CD4-positive, alpha-beta T cell (primary cell): ENCODE measurements around the gene TOMM22. TPM values are rescaled to one million over a fixed set of nuclear protein-coding genes. Genes with fewer than 3 reads are reported as not detected.

Experiments
- ATAC-seq: fragments of 200-7000 bp; cut with Tn5 transposase; one replicate; pipeline ENCODE4 v1.10.0; 2022; ENCODE audit warnings: mild to moderate bottlenecking; ENCODE audit not compliant: poor library complexity
- CTCF ChIA-PET: fragments of 350-600 bp; sonication (Branson Sonifier 250); formaldehyde crosslinking; loops from one replicate; lab custom pipeline; 2021; ENCODE audit warnings: antibody characterized with exemption, inconsistent platforms; lab: Charles Lee
- POLR2A ChIA-PET: fragments of 350-600 bp; sonication (Branson Sonifier 250); formaldehyde crosslinking; loops from one replicate; lab custom pipeline; 2021; ENCODE audit warnings: antibody characterized with exemption, inconsistent platforms; lab: Charles Lee
- DNase-seq, 14 experiments: peaks; one replicate each; pipeline ENCODE4 v3.0.0-alpha.2; 2013 to 2020; ENCODE audit warnings: mixed read lengths in 2 of 14
- H3K27ac ChIP-seq, 2 donors: one replicate each; pipeline versions ENCODE4 v1.5.1 to v1.7.0; 2013; ENCODE audit warnings: low read length in 2 of 2, low read depth in 1 of 2, mild to moderate bottlenecking in 1 of 2
- H3K27me3 ChIP-seq, 2 experiments: 1 replicate in 1 of 2; 2 replicates in 1 of 2; pipeline versions ENCODE4 v1.6.1 to v1.7.0; 2013; ENCODE audit warnings: low read length in 2 of 2, control low read depth in 1 of 2, mild to moderate bottlenecking in 1 of 2, moderate library complexity in 1 of 2; ENCODE audit not compliant: insufficient read depth in 2 of 2, control insufficient read depth in 1 of 2
- H3K36me3 ChIP-seq: one replicate; pipeline ENCODE4 v1.6.1; 2013; ENCODE audit warnings: low read length, control low read depth; ENCODE audit not compliant: insufficient read depth
- H3K4me1 ChIP-seq: one replicate; pipeline ENCODE4 v1.6.1; 2013; ENCODE audit warnings: low read length, control low read depth; ENCODE audit not compliant: insufficient read depth
- H3K4me3 ChIP-seq: one replicate; pipeline ENCODE4 v1.5.1; 2013; ENCODE audit warnings: mild to moderate bottlenecking, low read length, moderate library complexity
- H3K9me3 ChIP-seq, 2 experiments: 1 replicate in 1 of 2; 2 replicates in 1 of 2; pipeline versions ENCODE4 v1.6.1 to v1.7.0; 2013; ENCODE audit warnings: low read length in 2 of 2, mild to moderate bottlenecking in 2 of 2, control low read depth in 1 of 2, moderate library complexity in 1 of 2; ENCODE audit not compliant: control insufficient read depth in 1 of 2, insufficient read depth in 1 of 2
- H3K27ac Mint-ChIP-seq: one replicate; pipeline ENCODE4 v1.8.0; 2020; ENCODE audit warnings: mixed read lengths
- H3K27me3 Mint-ChIP-seq: one replicate; pipeline ENCODE4 v1.8.0; 2021; ENCODE audit warnings: mixed read lengths
- H3K36me3 Mint-ChIP-seq: one replicate; pipeline ENCODE4 v1.8.0; 2021; ENCODE audit warnings: low read depth, mixed read lengths
- H3K4me1 Mint-ChIP-seq: one replicate; pipeline ENCODE4 v1.8.0; 2021; ENCODE audit warnings: low read depth, mixed read lengths
- H3K4me3 Mint-ChIP-seq: one replicate; pipeline ENCODE4 v1.8.0; 2020; ENCODE audit warnings: mild to moderate bottlenecking, mixed read lengths
- H3K9me3 Mint-ChIP-seq: one replicate; pipeline ENCODE4 v1.8.0; 2020; ENCODE audit warnings: mixed read lengths
- CTCF ChIP-seq: fragments of 200-600 bp; IDR thresholded peaks from one replicate; pipeline ENCODE4 v1.8.0; 2022; ENCODE audit warnings: antibody characterized with exemption, mild to moderate bottlenecking
- intact Hi-C, 2 experiments: fragments of 100-400 bp; cut with DNase I in 1 of 2; cut with micrococcal nuclease in 1 of 2; formaldehyde crosslinking; loops; one replicate each; pipeline versions ENCODE4 v1.15.1 to v1.9.0; 2023 to 2025; cut with DNase I, micrococcal nuclease
- total RNA-seq, 174 experiments: library from RNA in 2 of 174; stranded (reverse) in 2 of 174; gene quantifications; one replicate each; pipeline ENCODE4 v1.2.3 and lab custom pipeline; 2021 to 2026

TOMM22 gene
- total RNA-seq, 2 experiments from 2014 or later = 53.7 to 54.8 TPM

GRCh38 chr22:38732251-38732815 is 50.6 kb downstream of the TOMM22 start:
- peaks cover 44% of the 10 kb centered on the region for H3K4me1 ChIP-seq
- ChIA-PET CTCF (interaction anchor here (0.7 to 2.7 kb wide), 6 partner anchors 12 to 51 kb away, joined by 3 to 15 read pairs (median 4); partner anchors contain the start of gene TOMM22), POLR2A (interaction anchor here (0.9 to 21.7 kb wide), 16 partner anchors 8 to 209 kb away, joined by 3 to 752 read pairs (median 9); partner anchors contain the start of genes CBX6, CBY1, FAM227A and GTPBP1)
- H3K9me3 ChIP-seq = no peaks in the 10 kb centered on the region
- intact Hi-C loops = loop anchor here in 1 of 2 experiments (2.0 to 5.0 kb wide), 2 partner anchors 34 to 110 kb away; partner anchors contain the start of gene NPTXR
- Mint-ChIP-seq H3K27ac (peak overlapping the region; percentile 88), H3K9me3 (no peaks in the 10 kb centered on the region), H3K4me1 (peaks cover 57% of the 10 kb centered on the region), H3K4me3 (no peak overlapping the region), H3K36me3 (peaks cover 97% of the 10 kb centered on the region), H3K27me3 (no peaks in the 10 kb centered on the region)
- H3K36me3 ChIP-seq = peaks cover 75% of the 10 kb centered on the region
- ATAC-seq (no peak), DNase-seq (peak in 1 of 14 experiments; percentile 28)
- H3K27me3 ChIP-seq = no peaks in the 10 kb centered on the region
- peak overlapping the region in 1 of 2 donors; percentile 11 for H3K27ac ChIP-seq
- TF ChIP-seq CTCF = no peak
- no peak overlapping the region for H3K4me3 ChIP-seq

- H3K9me3 ChIP-seq = no peaks in the 10 kb centered on the region
- H3K4me1 Mint-ChIP-seq = peaks cover 67% of the 10 kb centered on the region
- H3K9me3 Mint-ChIP-seq = no peaks in the 10 kb centered on the region
- ATAC-seq = peak; percentile 54
- CTCF ChIA-PET = interaction anchor here (0.6 to 2.7 kb wide), 13 partner anchors 8 to 69 kb away, joined by 3 to 15 read pairs (median 5); partner anchors contain the start of genes GTPBP1, SUN2 and TOMM22
- no peaks in the 10 kb centered on the region for H3K27me3 ChIP-seq
- POLR2A ChIA-PET = interaction anchor here (1.2 to 21.7 kb wide), 14 partner anchors 9 to 210 kb away, joined by 3 to 752 read pairs (median 8); partner anchors contain the start of genes CBX6, CBY1, FAM227A and GTPBP1
- H3K4me1 ChIP-seq = peaks cover 54% of the 10 kb centered on the region
- DNase-seq = peak in 11 of 14 experiments; percentile 45 to 71 (median 54)
- intact Hi-C loops = loop anchor here in 1 of 2 experiments (2.0 to 5.0 kb wide), 2 partner anchors 33 to 109 kb away; partner anchors contain the start of gene NPTXR
- H3K27me3 Mint-ChIP-seq = no peaks in the 10 kb centered on the region
- peak overlapping the region; percentile 14 to 35 for H3K27ac ChIP-seq
- TF ChIP-seq CTCF = peak; percentile 87
- H3K36me3 ChIP-seq = peaks cover 75% of the 10 kb centered on the region
- H3K27ac Mint-ChIP-seq = peak overlapping the region; percentile 88
- H3K4me3 Mint-ChIP-seq = peak overlapping the region; percentile 4
- no peak overlapping the region for H3K4me3 ChIP-seq
- peaks cover 97% of the 10 kb centered on the region for H3K36me3 Mint-ChIP-seq
Observed at GRCh38 chr22:38733329-38733723, 51.6 kb downstream of the TOMM22 start.

- intact Hi-C loops = loop anchor here in 1 of 2 experiments (2.0 to 5.0 kb wide), 3 partner anchors 15 to 108 kb away; partner anchors contain the start of gene NPTXR
- H3K36me3 ChIP-seq = peaks cover 75% of the 10 kb centered on the region
Observed at GRCh38 chr22:38733724-38734381, 52.1 kb downstream of the TOMM22 start.

More at GRCh38 chr22:38733724-38734381, 52.1 kb downstream of the TOMM22 start:
- H3K4me1 Mint-ChIP-seq = peaks cover 67% of the 10 kb centered on the region
- peak overlapping the region; percentile 88 for H3K27ac Mint-ChIP-seq
- H3K4me3 Mint-ChIP-seq = peak overlapping the region; percentile 34
- peak; percentile 7 for ATAC-seq
- H3K36me3 Mint-ChIP-seq = peaks cover 97% of the 10 kb centered on the region
- Histone ChIP-seq H3K9me3 (no peaks in the 10 kb centered on the region), H3K27me3 (no peaks in the 10 kb centered on the region), H3K27ac (peak overlapping the region; percentile 14 to 35), H3K4me1 (peaks cover 59% of the 10 kb centered on the region), H3K4me3 (no peak overlapping the region)
- H3K27me3 Mint-ChIP-seq = no peaks in the 10 kb centered on the region
- ChIA-PET POLR2A (interaction anchor here (1.2 to 21.7 kb wide), 11 partner anchors 10 to 149 kb away, joined by 3 to 752 read pairs (median 19); partner anchors contain the start of genes CBX6, CBY1, FAM227A and GTPBP1), CTCF (interaction anchor here (1.2 to 2.7 kb wide), 8 partner anchors 8 to 68 kb away, joined by 4 to 15 read pairs (median 6); partner anchors contain the start of gene GTPBP1)
- H3K9me3 Mint-ChIP-seq = no peaks in the 10 kb centered on the region
- DNase-seq = peak in 1 of 14 experiments; percentile 34
- no peak for TF ChIP-seq CTCF
